K562 (cell line): ENCODE measurements around the gene GPR78.

Source experiments
- EZH2 ChIP-seq: IDR thresholded peaks from 2 replicates; pipeline ENCODE4 v1.6.1; 2012; ENCODE audit warnings: low read depth, mild to moderate bottlenecking, inconsistent platforms, low read length, borderline replicate concordance
- GABPA ChIP-seq: fragments of 200-800 bp; sonication (Bioruptor generic); conservative IDR thresholded peaks from 2 replicates; pipeline ENCODE4 v1.6.1; 2016; ENCODE audit warnings: low read depth, missing genetic modification characterization, missing compliant biosample characterization
- JUND ChIP-seq, 2 experiments: IDR thresholded peaks; 2 replicates in 1 of 2; 3 replicates in 1 of 2; pipeline ENCODE4 v1.6.1; 2011; ENCODE audit warnings: borderline replicate concordance in 2 of 2, low read depth in 2 of 2, low read length in 2 of 2, improper control_type of control experiment in 1 of 2, missing biosample characterization in 1 of 2, missing genetic modification characterization in 1 of 2, missing genetic modification reagents in 1 of 2
- MAFF ChIP-seq: IDR thresholded peaks from 2 replicates; pipeline ENCODE4 v1.6.1; 2012; ENCODE audit warnings: low read length, improper control_type of control experiment
- PHF21A ChIP-seq: fragments of 450-650 bp; IDR thresholded peaks from 2 replicates; pipeline ENCODE4 v1.6.1; 2017; ENCODE audit warnings: low read depth, borderline replicate concordance
- RBM15 ChIP-seq: fragments of 200-400 bp; formaldehyde crosslinking; IDR thresholded peaks from 2 replicates; pipeline ENCODE4 v1.6.1; 2018; ENCODE audit warnings: mild to moderate bottlenecking, low read length, moderate library complexity; ENCODE audit not compliant: insufficient read depth
- SIX5 ChIP-seq, 2 experiments: IDR thresholded peaks; 2 replicates each; pipeline ENCODE4 v1.6.1; 2011; ENCODE audit warnings: low read length in 2 of 2, borderline replicate concordance in 1 of 2, low read depth in 1 of 2, mild to moderate bottlenecking in 1 of 2, moderate library complexity in 1 of 2; ENCODE audit not compliant: insufficient read depth in 1 of 2
- SMC3 ChIP-seq: conservative IDR thresholded peaks from 2 replicates; pipeline ENCODE4 v1.6.1; 2011; ENCODE audit warnings: low read depth, low read length, improper control_type of control experiment; ENCODE audit not compliant: insufficient read depth
- TGIF2 ChIP-seq: sonication (generic); formaldehyde crosslinking; IDR thresholded peaks from 2 replicates; pipeline ENCODE4 v1.8.1; 2022; ENCODE audit warnings: mild to moderate bottlenecking, missing genetic modification reagents, moderate library complexity
- TF ChIP-seq, protein P1 (sequence below), 3 experiments: IDR thresholded peaks in 2 of 3; conservative IDR thresholded peaks in 1 of 3; 2 replicates each; pipeline ENCODE4 v1.5.1; 2011 to 2012; ENCODE audit warnings: low read length in 3 of 3, mild to moderate bottlenecking in 3 of 3, control low read depth in 2 of 3, improper control_type of control experiment in 1 of 3, inconsistent platforms in 1 of 3, low read depth in 1 of 3, mixed read lengths in 1 of 3, moderate library complexity in 1 of 3; ENCODE audit not compliant: insufficient read depth in 2 of 3
- TF ChIP-seq, protein P2 (sequence below): fragments of 450-650 bp; IDR thresholded peaks from 2 replicates; pipeline ENCODE4 v1.6.1; 2017; ENCODE audit warnings: antibody characterized with exemption, mild to moderate bottlenecking
- TF ChIP-seq, protein P3 (sequence below), 2 experiments: fragments of 450-650 bp; conservative IDR thresholded peaks; 2 replicates each; pipeline ENCODE4 v1.6.1; 2017; ENCODE audit warnings: mild to moderate bottlenecking in 2 of 2, moderate library complexity in 2 of 2
- TF ChIP-seq, protein P4 (sequence below): fragments of 150-350 bp; conservative IDR thresholded peaks from 2 replicates; pipeline ENCODE4 v1.6.1; 2014; ENCODE audit warnings: low read length

DNA sequence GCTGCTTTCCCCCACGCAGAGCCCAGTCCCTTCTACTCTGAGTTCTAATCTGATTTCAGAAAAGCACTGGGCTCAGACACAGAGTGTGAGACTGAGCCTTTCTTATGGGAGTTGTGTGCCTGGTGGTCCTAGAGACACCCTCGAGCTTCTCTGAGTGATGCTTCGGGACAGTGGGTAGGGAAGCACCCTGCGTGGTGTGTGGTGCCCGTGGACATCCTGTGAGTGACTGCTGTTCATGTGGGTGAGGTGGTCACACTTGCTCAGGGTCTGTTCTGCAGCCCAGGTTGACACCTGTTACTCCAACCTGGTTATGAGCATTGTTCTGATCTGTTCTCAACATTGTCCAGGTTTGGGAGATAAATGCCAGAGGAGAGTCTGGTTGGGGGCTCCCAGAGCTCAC is 6.1 kb downstream of the GPR78 start:
- TF ChIP-seq TGIF2 (CRISPR knock-in tag) (no peak), PHF21A (no peak), MAFF (no peak), RBM15 (no peak), SMC3 (no peak), JUND (IDR thresholded peaks at IDR 0.05; ENCODE audit: borderline replicate concordance, low read depth, low read length) (no peak), JUND (tag; IDR thresholded peaks at IDR 0.05; ENCODE audit: borderline replicate concordance, low read depth, low read length) (no peak), SIX5 (IDR thresholded peaks at IDR 0.05; ENCODE audit: borderline replicate concordance in 1 of 2, insufficient read depth in 1 of 2, low read depth in 1 of 2, low read length in 2 of 2) (no peak), GABPA (tag) (no peak), EZH2 (no peak)
- TF ChIP-seq, protein P1, sequence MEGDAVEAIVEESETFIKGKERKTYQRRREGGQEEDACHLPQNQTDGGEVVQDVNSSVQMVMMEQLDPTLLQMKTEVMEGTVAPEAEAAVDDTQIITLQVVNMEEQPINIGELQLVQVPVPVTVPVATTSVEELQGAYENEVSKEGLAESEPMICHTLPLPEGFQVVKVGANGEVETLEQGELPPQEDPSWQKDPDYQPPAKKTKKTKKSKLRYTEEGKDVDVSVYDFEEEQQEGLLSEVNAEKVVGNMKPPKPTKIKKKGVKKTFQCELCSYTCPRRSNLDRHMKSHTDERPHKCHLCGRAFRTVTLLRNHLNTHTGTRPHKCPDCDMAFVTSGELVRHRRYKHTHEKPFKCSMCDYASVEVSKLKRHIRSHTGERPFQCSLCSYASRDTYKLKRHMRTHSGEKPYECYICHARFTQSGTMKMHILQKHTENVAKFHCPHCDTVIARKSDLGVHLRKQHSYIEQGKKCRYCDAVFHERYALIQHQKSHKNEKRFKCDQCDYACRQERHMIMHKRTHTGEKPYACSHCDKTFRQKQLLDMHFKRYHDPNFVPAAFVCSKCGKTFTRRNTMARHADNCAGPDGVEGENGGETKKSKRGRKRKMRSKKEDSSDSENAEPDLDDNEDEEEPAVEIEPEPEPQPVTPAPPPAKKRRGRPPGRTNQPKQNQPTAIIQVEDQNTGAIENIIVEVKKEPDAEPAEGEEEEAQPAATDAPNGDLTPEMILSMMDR (IDR thresholded peaks at IDR 0.05 in 2 of 3, conservative IDR thresholded peaks at IDR 0.05 in 1 of 3; ENCODE audit: insufficient read depth in 2 of 3, low read depth in 1 of 3, low read length in 3 of 3): no peak
- TF ChIP-seq, protein P2, sequence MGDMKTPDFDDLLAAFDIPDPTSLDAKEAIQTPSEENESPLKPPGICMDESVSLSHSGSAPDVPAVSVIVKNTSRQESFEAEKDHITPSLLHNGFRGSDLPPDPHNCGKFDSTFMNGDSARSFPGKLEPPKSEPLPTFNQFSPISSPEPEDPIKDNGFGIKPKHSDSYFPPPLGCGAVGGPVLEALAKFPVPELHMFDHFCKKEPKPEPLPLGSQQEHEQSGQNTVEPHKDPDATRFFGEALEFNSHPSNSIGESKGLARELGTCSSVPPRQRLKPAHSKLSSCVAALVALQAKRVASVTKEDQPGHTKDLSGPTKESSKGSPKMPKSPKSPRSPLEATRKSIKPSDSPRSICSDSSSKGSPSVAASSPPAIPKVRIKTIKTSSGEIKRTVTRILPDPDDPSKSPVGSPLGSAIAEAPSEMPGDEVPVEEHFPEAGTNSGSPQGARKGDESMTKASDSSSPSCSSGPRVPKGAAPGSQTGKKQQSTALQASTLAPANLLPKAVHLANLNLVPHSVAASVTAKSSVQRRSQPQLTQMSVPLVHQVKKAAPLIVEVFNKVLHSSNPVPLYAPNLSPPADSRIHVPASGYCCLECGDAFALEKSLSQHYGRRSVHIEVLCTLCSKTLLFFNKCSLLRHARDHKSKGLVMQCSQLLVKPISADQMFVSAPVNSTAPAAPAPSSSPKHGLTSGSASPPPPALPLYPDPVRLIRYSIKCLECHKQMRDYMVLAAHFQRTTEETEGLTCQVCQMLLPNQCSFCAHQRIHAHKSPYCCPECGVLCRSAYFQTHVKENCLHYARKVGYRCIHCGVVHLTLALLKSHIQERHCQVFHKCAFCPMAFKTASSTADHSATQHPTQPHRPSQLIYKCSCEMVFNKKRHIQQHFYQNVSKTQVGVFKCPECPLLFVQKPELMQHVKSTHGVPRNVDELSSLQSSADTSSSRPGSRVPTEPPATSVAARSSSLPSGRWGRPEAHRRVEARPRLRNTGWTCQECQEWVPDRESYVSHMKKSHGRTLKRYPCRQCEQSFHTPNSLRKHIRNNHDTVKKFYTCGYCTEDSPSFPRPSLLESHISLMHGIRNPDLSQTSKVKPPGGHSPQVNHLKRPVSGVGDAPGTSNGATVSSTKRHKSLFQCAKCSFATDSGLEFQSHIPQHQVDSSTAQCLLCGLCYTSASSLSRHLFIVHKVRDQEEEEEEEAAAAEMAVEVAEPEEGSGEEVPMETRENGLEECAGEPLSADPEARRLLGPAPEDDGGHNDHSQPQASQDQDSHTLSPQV: no peak
- TF ChIP-seq, protein P3, sequence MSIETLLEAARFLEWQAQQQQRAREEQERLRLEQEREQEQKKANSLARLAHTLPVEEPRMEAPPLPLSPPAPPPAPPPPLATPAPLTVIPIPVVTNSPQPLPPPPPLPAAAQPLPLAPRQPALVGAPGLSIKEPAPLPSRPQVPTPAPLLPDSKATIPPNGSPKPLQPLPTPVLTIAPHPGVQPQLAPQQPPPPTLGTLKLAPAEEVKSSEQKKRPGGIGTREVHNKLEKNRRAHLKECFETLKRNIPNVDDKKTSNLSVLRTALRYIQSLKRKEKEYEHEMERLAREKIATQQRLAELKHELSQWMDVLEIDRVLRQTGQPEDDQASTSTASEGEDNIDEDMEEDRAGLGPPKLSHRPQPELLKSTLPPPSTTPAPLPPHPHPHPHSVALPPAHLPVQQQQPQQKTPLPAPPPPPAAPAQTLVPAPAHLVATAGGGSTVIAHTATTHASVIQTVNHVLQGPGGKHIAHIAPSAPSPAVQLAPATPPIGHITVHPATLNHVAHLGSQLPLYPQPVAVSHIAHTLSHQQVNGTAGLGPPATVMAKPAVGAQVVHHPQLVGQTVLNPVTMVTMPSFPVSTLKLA (conservative IDR thresholded peaks at IDR 0.05): no peak
- TF ChIP-seq, protein P4, sequence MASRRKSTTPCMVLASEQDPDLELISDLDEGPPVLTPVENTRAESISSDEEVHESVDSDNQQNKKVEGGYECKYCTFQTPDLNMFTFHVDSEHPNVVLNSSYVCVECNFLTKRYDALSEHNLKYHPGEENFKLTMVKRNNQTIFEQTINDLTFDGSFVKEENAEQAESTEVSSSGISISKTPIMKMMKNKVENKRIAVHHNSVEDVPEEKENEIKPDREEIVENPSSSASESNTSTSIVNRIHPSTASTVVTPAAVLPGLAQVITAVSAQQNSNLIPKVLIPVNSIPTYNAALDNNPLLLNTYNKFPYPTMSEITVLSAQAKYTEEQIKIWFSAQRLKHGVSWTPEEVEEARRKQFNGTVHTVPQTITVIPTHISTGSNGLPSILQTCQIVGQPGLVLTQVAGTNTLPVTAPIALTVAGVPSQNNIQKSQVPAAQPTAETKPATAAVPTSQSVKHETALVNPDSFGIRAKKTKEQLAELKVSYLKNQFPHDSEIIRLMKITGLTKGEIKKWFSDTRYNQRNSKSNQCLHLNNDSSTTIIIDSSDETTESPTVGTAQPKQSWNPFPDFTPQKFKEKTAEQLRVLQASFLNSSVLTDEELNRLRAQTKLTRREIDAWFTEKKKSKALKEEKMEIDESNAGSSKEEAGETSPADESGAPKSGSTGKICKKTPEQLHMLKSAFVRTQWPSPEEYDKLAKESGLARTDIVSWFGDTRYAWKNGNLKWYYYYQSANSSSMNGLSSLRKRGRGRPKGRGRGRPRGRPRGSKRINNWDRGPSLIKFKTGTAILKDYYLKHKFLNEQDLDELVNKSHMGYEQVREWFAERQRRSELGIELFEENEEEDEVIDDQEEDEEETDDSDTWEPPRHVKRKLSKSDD: no peak
